ENCODE measurements around the gene CRTAC1.

The CRTAC1 gene

DNA sequence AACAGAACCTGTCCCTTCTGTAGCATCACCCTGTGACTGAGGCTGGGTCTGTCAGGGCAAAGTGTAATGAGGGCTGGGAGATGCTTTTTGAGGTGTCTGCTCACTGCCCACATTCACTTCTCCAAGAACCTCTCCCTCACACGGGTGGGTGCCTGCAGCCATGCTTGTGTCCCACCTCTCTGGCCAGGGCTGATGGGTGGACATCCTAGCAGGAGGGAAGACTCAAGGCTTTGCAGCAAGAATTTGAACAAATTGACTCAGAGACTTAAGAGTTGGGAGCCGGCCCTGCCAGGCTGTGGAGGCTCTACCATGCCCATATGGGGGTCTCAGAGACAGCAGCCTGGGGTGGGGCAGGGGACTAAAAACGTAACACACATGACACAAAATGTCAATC, 147.3 kb downstream of the CRTAC1 start:
- H3K79me1 ChIP-seq (ENCODE audit: low read length), result no peaks in the 10 kb centered on the region
- no peak overlapping the region for H2AK5ac ChIP-seq (ENCODE audit: low read length)
- no peak overlapping the region for H3K9ac ChIP-seq (ENCODE audit: low read length)
- no peak overlapping the region for H3K27ac ChIP-seq (ENCODE audit: low read depth, low read length)
- H4K12ac ChIP-seq (ENCODE audit: low read depth, low read length), result no peak overlapping the region
- H4K8ac ChIP-seq (ENCODE audit: low read depth, low read length), result no peak overlapping the region
- H3K79me2 ChIP-seq (ENCODE audit: control insufficient read depth, insufficient read depth, low read length, poor library complexity), result no peaks in the 10 kb centered on the region
- H2BK5ac ChIP-seq (ENCODE audit: low read depth, low read length, poor library complexity), result no peak overlapping the region
- H2BK120ac ChIP-seq (ENCODE audit: insufficient read depth, low read length, poor library complexity), result no peak overlapping the region
- no peak overlapping the region for H3K23ac ChIP-seq (ENCODE audit: low read length)
- no peak overlapping the region for H2AFZ ChIP-seq (ENCODE audit: insufficient read depth, low read length, poor library complexity)
- no CpG with 5 or more reads among the region's 3 CpGs for WGBS (ENCODE audit: extremely low coverage, insufficient coverage, insufficient read length)
- H3K36me3 ChIP-seq (ENCODE audit: control insufficient read depth in 1 of 2, insufficient read depth in 2 of 2, low read length in 2 of 2), result no peaks in the 10 kb centered on the region
- H3K18ac ChIP-seq (ENCODE audit: low read length), result no peak overlapping the region
- no peaks in the 10 kb centered on the region for H3K27me3 ChIP-seq (ENCODE audit: insufficient read depth, low read length)
- H3K14ac ChIP-seq (ENCODE audit: low read length), result no peak overlapping the region
- DNase-seq, result no peak
- H3K4me1 ChIP-seq (ENCODE audit: control insufficient read depth in 1 of 2, insufficient read depth in 2 of 2, low read length in 2 of 2), result no peaks in the 10 kb centered on the region
- H3K4me2 ChIP-seq (ENCODE audit: low read length), result no peak overlapping the region
- H3K9me3 ChIP-seq (ENCODE audit: insufficient read depth, low read depth, low read length), result peaks cover 7% of the 10 kb centered on the region
- H4K91ac ChIP-seq (ENCODE audit: low read depth, low read length), result no peak overlapping the region
- no peak overlapping the region for H3K4ac ChIP-seq (ENCODE audit: low read depth, low read length)
- no peak overlapping the region for H3K4me3 ChIP-seq (ENCODE audit: low read depth, low read length)
- H2BK12ac ChIP-seq (ENCODE audit: low read length), result no peak overlapping the region

- no peak overlapping the region for H3K4me3 ChIP-seq (ENCODE audit: low read depth, low read length)
- H3K27ac ChIP-seq (ENCODE audit: low read depth, low read length), result no peak overlapping the region
- no peaks in the 10 kb centered on the region for H3K36me3 ChIP-seq (ENCODE audit: control insufficient read depth in 1 of 2, insufficient read depth in 2 of 2, low read length in 2 of 2)
- H4K91ac ChIP-seq (ENCODE audit: low read depth, low read length), result no peak overlapping the region
- no peaks in the 10 kb centered on the region for H3K4me1 ChIP-seq (ENCODE audit: control insufficient read depth in 1 of 2, insufficient read depth in 2 of 2, low read length in 2 of 2)
- H3K9me3 ChIP-seq (ENCODE audit: insufficient read depth, low read depth, low read length), result peaks cover 7% of the 10 kb centered on the region
- H3K79me1 ChIP-seq (ENCODE audit: low read length), result no peaks in the 10 kb centered on the region
- H3K23ac ChIP-seq (ENCODE audit: low read length), result no peak overlapping the region
- H3K79me2 ChIP-seq (ENCODE audit: control insufficient read depth, insufficient read depth, low read length, poor library complexity), result no peaks in the 10 kb centered on the region
- H2BK12ac ChIP-seq (ENCODE audit: low read length), result no peak overlapping the region
- no peak overlapping the region for H2BK120ac ChIP-seq (ENCODE audit: insufficient read depth, low read length, poor library complexity)
- DNase-seq, result peak in 1 of 2 donors; percentile 16
- no peak overlapping the region for H2AFZ ChIP-seq (ENCODE audit: insufficient read depth, low read length, poor library complexity)
- no peak overlapping the region for H4K8ac ChIP-seq (ENCODE audit: low read depth, low read length)
- no CpG with 5 or more reads among the region's 11 CpGs for WGBS (ENCODE audit: extremely low coverage, insufficient coverage, insufficient read length)
- H2BK5ac ChIP-seq (ENCODE audit: low read depth, low read length, poor library complexity), result no peak overlapping the region
- no peak overlapping the region for H3K9ac ChIP-seq (ENCODE audit: low read length)
- no peak overlapping the region for H3K14ac ChIP-seq (ENCODE audit: low read length)
- no peaks in the 10 kb centered on the region for H3K27me3 ChIP-seq (ENCODE audit: insufficient read depth, low read length)
- no peak overlapping the region for H4K12ac ChIP-seq (ENCODE audit: low read depth, low read length)
- no peak overlapping the region for H2AK5ac ChIP-seq (ENCODE audit: low read length)
- H3K4me2 ChIP-seq (ENCODE audit: low read length), result no peak overlapping the region
- H3K18ac ChIP-seq (ENCODE audit: low read length), result no peak overlapping the region
- no peak overlapping the region for H3K4ac ChIP-seq (ENCODE audit: low read depth, low read length)
Observed at GRCh38 chr10:97882142-97883091, 148.0 kb downstream of the CRTAC1 start.

- Histone ChIP-seq H3K27me3 (ENCODE audit: insufficient read depth, low read length) (no peaks in the 10 kb centered on the region), H3K9me3 (ENCODE audit: insufficient read depth, low read depth, low read length) (peaks cover 5% of the 10 kb centered on the region), H4K8ac (ENCODE audit: low read depth, low read length) (no peak overlapping the region), H3K36me3 (ENCODE audit: control insufficient read depth in 1 of 2, insufficient read depth in 2 of 2, low read length in 2 of 2) (no peaks in the 10 kb centered on the region), H3K79me2 (ENCODE audit: control insufficient read depth, insufficient read depth, low read length, poor library complexity) (no peaks in the 10 kb centered on the region), H3K4me3 (ENCODE audit: low read depth, low read length) (no peak overlapping the region), H2AFZ (ENCODE audit: insufficient read depth, low read length, poor library complexity) (no peak overlapping the region), H3K4me2 (ENCODE audit: low read length) (no peak overlapping the region), H3K79me1 (ENCODE audit: low read length) (no peaks in the 10 kb centered on the region), H2BK120ac (ENCODE audit: insufficient read depth, low read length, poor library complexity) (no peak overlapping the region), H3K14ac (ENCODE audit: low read length) (no peak overlapping the region), H4K12ac (ENCODE audit: low read depth, low read length) (no peak overlapping the region), H3K9ac (ENCODE audit: low read length) (no peak overlapping the region), H3K4ac (ENCODE audit: low read depth, low read length) (no peak overlapping the region), H2BK5ac (ENCODE audit: low read depth, low read length, poor library complexity) (no peak overlapping the region), H3K27ac (ENCODE audit: low read depth, low read length) (no peak overlapping the region), H3K4me1 (ENCODE audit: control insufficient read depth in 1 of 2, insufficient read depth in 2 of 2, low read length in 2 of 2) (no peaks in the 10 kb centered on the region), H3K23ac (ENCODE audit: low read length) (no peak overlapping the region), H3K18ac (ENCODE audit: low read length) (no peak overlapping the region), H2AK5ac (ENCODE audit: low read length) (no peak overlapping the region), H2BK12ac (ENCODE audit: low read length) (no peak overlapping the region), H4K91ac (ENCODE audit: low read depth, low read length) (no peak overlapping the region)
- DNase-seq, result no peak
- WGBS (ENCODE audit: extremely low coverage, insufficient coverage, insufficient read length), result no CpG with 5 or more reads among the region's 10 CpGs
Observed at GRCh38 chr10:97880109-97880508, 150.3 kb downstream of the CRTAC1 start.

- WGBS (ENCODE audit: extremely low coverage, insufficient coverage, insufficient read length), result no CpG with 5 or more reads among the region's 5 CpGs
Observed at GRCh38 chr10:97879241-97879640, 151.2 kb downstream of the CRTAC1 start.

More at GRCh38 chr10:97879241-97879640, 151.2 kb downstream of the CRTAC1 start:
- Histone ChIP-seq H3K27me3 (ENCODE audit: insufficient read depth, low read length) (no peaks in the 10 kb centered on the region), H4K8ac (ENCODE audit: low read depth, low read length) (no peak overlapping the region), H2AFZ (ENCODE audit: insufficient read depth, low read length, poor library complexity) (no peak overlapping the region), H3K23ac (ENCODE audit: low read length) (no peak overlapping the region), H4K12ac (ENCODE audit: low read depth, low read length) (no peak overlapping the region), H2BK5ac (ENCODE audit: low read depth, low read length, poor library complexity) (no peak overlapping the region), H3K27ac (ENCODE audit: low read depth, low read length) (no peak overlapping the region), H3K14ac (ENCODE audit: low read length) (no peak overlapping the region), H3K4ac (ENCODE audit: low read depth, low read length) (no peak overlapping the region), H3K4me2 (ENCODE audit: low read length) (no peak overlapping the region), H3K79me1 (ENCODE audit: low read length) (no peaks in the 10 kb centered on the region), H3K36me3 (ENCODE audit: control insufficient read depth in 1 of 2, insufficient read depth in 2 of 2, low read length in 2 of 2) (no peaks in the 10 kb centered on the region), H3K18ac (ENCODE audit: low read length) (no peak overlapping the region), H3K4me1 (ENCODE audit: control insufficient read depth in 1 of 2, insufficient read depth in 2 of 2, low read length in 2 of 2) (no peaks in the 10 kb centered on the region), H3K9ac (ENCODE audit: low read length) (no peak overlapping the region), H2BK12ac (ENCODE audit: low read length) (no peak overlapping the region), H3K79me2 (ENCODE audit: control insufficient read depth, insufficient read depth, low read length, poor library complexity) (no peaks in the 10 kb centered on the region), H2AK5ac (ENCODE audit: low read length) (no peak overlapping the region), H4K91ac (ENCODE audit: low read depth, low read length) (no peak overlapping the region), H3K4me3 (ENCODE audit: low read depth, low read length) (no peak overlapping the region), H2BK120ac (ENCODE audit: insufficient read depth, low read length, poor library complexity) (no peak overlapping the region), H3K9me3 (ENCODE audit: insufficient read depth, low read depth, low read length) (peaks cover 5% of the 10 kb centered on the region)
- DNase-seq, result no peak

Data from trophoblast cell (in vitro differentiated cells and primary cell).